Small intestine (tissue), 7 donors: ENCODE measurements around the gene TRAPPC12. TPM values are rescaled to one million over a fixed set of nuclear protein-coding genes. Genes with fewer than 3 reads are reported as not detected.
"Not testable (repeated sequence)": the region's sequence is repeated elsewhere in the genome, so short reads cannot be mapped to it uniquely, and the experiment has no call there.

ENCODE experiments used
- DNase-seq, 2 donors: peaks; one replicate each; pipeline versions ENCODE4 v3.0.0 to v3.0.0-alpha.2; 2013
- FAIRE-seq: peaks from 2 replicates; lab custom pipeline; 2012; peaks lifted over from hg19 to GRCh38; lab: Jason Lieb, UNC
- H3K27ac ChIP-seq, 3 donors: one replicate each; pipeline ENCODE4 v1.5.1; 2013; ENCODE audit warnings: low read length in 2 of 3, mild to moderate bottlenecking in 2 of 3, control low read depth in 1 of 3, inconsistent platforms in 1 of 3, low read depth in 1 of 3, moderate library complexity in 1 of 3
- H3K27me3 ChIP-seq, 3 donors: one replicate each; pipeline ENCODE4 v1.6.1; 2013; ENCODE audit warnings: low read length in 3 of 3, inconsistent platforms in 1 of 3; ENCODE audit not compliant: control insufficient read depth in 3 of 3, insufficient read depth in 3 of 3
- H3K36me3 ChIP-seq, 3 donors: one replicate each; pipeline ENCODE4 v1.6.1; 2013; ENCODE audit warnings: low read length in 3 of 3, inconsistent platforms in 1 of 3, low read depth in 1 of 3, mild to moderate bottlenecking in 1 of 3, moderate library complexity in 1 of 3; ENCODE audit not compliant: control insufficient read depth in 3 of 3, insufficient read depth in 2 of 3
- H3K4me1 ChIP-seq, 3 donors: one replicate each; pipeline ENCODE4 v1.6.1; 2013; ENCODE audit warnings: low read length in 2 of 3, inconsistent platforms in 1 of 3, low read depth in 1 of 3, mild to moderate bottlenecking in 1 of 3, moderate library complexity in 1 of 3; ENCODE audit not compliant: control insufficient read depth in 3 of 3, insufficient read depth in 2 of 3
- H3K4me3 ChIP-seq, 3 donors: one replicate each; pipeline ENCODE4 v1.5.1; 2013; ENCODE audit warnings: low read length in 3 of 3, control low read depth in 1 of 3, inconsistent platforms in 1 of 3, low read depth in 1 of 3, mild to moderate bottlenecking in 1 of 3, moderate library complexity in 1 of 3
- H3K9me3 ChIP-seq, 2 donors: one replicate each; pipeline ENCODE4 v1.6.1; 2013; ENCODE audit warnings: low read depth in 1 of 2, low read length in 1 of 2; ENCODE audit not compliant: control insufficient read depth in 2 of 2, insufficient read depth in 1 of 2
- WGBS, 3 donors: extraction: QIAGEN DNeasy Blood & Tissue Kit; methylation state at CpG; one replicate each; pipeline ENCODE4 v1.1.7; 2013; 5-methylcytosine and 5-hydroxymethylcytosine counted together
- polyA plus RNA-seq, 4 donors: library from polyadenylated mRNA; stranded (reverse) in 3 of 4; unstranded in 1 of 4; fragments of 200-250 nt in 3 of 4; fragments of 120-200 nt in 1 of 4; gene quantifications; one replicate each; pipeline versions ENCODE4 v1.2.1 to v1.2.3, GENCODE V29; 2013
- donor health status: healthy with polysubstance abuse.
- donor health status: control.
- donor health status: control.
- donor health status: Bipolar disorder and iron deficiency.
- donor health status: healthy.

Gene TRAPPC12
- polyA plus RNA-seq, 4 donors = 43.9 to 120 (median 87.9) TPM

- 77 to 85% (median 83%) methylated on average over 29 of the region's 29 CpGs for WGBS, 3 donors
- no peaks in the 10 kb centered on the region for H3K9me3 ChIP-seq
- peaks cover 4 to 16% (median 4%) of the 10 kb centered on the region in 3 donors for H3K36me3 ChIP-seq
- FAIRE-seq = no peak
- H3K4me1 ChIP-seq = peaks cover 0 to 5% (median 0%) of the 10 kb centered on the region in 3 donors
- no peak overlapping the region for H3K27ac ChIP-seq
- H3K4me3 ChIP-seq = no peak overlapping the region
- DNase-seq = no peak
- H3K27me3 ChIP-seq = no peaks in the 10 kb centered on the region
Observed at GRCh38 chr2:3492951-3493614, 113.6 kb downstream of the TRAPPC12 start.

- H3K4me3 ChIP-seq = peak overlapping the region in 1 of 3 donors; percentile 36
- H3K36me3 ChIP-seq = peaks cover 4 to 20% (median 7%) of the 10 kb centered on the region in 3 donors
- 40 to 59% (median 49%) methylated on average over 10 of the region's 10 CpGs for WGBS, 3 donors
- H3K27ac ChIP-seq = peak overlapping the region in 1 of 3 donors; percentile 50
- no peaks in the 10 kb centered on the region for H3K27me3 ChIP-seq
- no peak for FAIRE-seq
- DNase-seq = peak in 1 of 2 donors; percentile 76
- no peaks in the 10 kb centered on the region for H3K9me3 ChIP-seq
- peaks cover 0 to 5% (median 0%) of the 10 kb centered on the region in 3 donors for H3K4me1 ChIP-seq
Observed at GRCh38 chr2:3493615-3494007, 114.1 kb downstream of the TRAPPC12 start.

GRCh38 chr2:3494984-3495666, 115.6 kb downstream of the TRAPPC12 start:
- Histone ChIP-seq H3K27me3 (no peaks in the 10 kb centered on the region), H3K36me3 (peaks cover 6 to 30% (median 15%) of the 10 kb centered on the region in 3 donors), H3K4me3 (no peak overlapping the region), H3K27ac (no peak overlapping the region), H3K9me3 (no peaks in the 10 kb centered on the region), H3K4me1 (no peaks in the 10 kb centered on the region)
- WGBS, 3 donors = 91 to 96% (median 95%) methylated on average over 13 of the region's 13 CpGs
- FAIRE-seq (no peak), DNase-seq (no peak)

GRCh38 chr2:3496708-3497080, 117.2 kb downstream of the TRAPPC12 start:
- not testable (repeated sequence) for H3K4me3 ChIP-seq, H3K27me3 ChIP-seq, H3K9me3 ChIP-seq, DNase-seq, FAIRE-seq, H3K4me1 ChIP-seq, H3K27ac ChIP-seq
- WGBS, 3 donors = 93 to 95% (median 95%) methylated on average over 15 of the region's 15 CpGs
- H3K36me3 ChIP-seq = peaks cover 10 to 42% (median 24%) of the 10 kb centered on the region in 3 donors

- no peaks in the 10 kb centered on the region for H3K4me1 ChIP-seq
- H3K4me3 ChIP-seq = no peak overlapping the region
- DNase-seq (no peak), FAIRE-seq (no peak)
- H3K27me3 ChIP-seq = no peaks in the 10 kb centered on the region
- no peak overlapping the region for H3K27ac ChIP-seq
- WGBS, 3 donors = 93 to 96% (median 95%) methylated on average over 18 of the region's 18 CpGs
- peaks cover 10 to 51% (median 24%) of the 10 kb centered on the region in 3 donors for H3K36me3 ChIP-seq
- H3K9me3 ChIP-seq = no peaks in the 10 kb centered on the region
Observed at GRCh38 chr2:3498783-3499394, 119.4 kb downstream of the TRAPPC12 start.

GRCh38 chr2:3500326-3500899, 120.9 kb downstream of the TRAPPC12 start:
- Histone ChIP-seq H3K4me3 (no peak overlapping the region), H3K36me3 (peaks cover 13 to 51% (median 38%) of the 10 kb centered on the region in 3 donors), H3K4me1 (no peaks in the 10 kb centered on the region), H3K27me3 (no peaks in the 10 kb centered on the region), H3K9me3 (no peaks in the 10 kb centered on the region), H3K27ac (no peak overlapping the region)
- DNase-seq = no peak
- FAIRE-seq = no peak
- 89 to 94% (median 93%) methylated on average over 32 to 34 of the region's 34 CpGs for WGBS, 3 donors

GRCh38 chr2:3503046-3503445, 123.6 kb downstream of the TRAPPC12 start:
- H3K36me3 ChIP-seq = peaks cover 10 to 45% (median 35%) of the 10 kb centered on the region in 3 donors
- no peaks in the 10 kb centered on the region for H3K27me3 ChIP-seq
- 91 to 98% (median 94%) methylated on average over 14 of the region's 14 CpGs for WGBS, 3 donors
- no peak overlapping the region for H3K4me3 ChIP-seq
- H3K4me1 ChIP-seq = no peaks in the 10 kb centered on the region
- no peak for DNase-seq
- no peaks in the 10 kb centered on the region for H3K9me3 ChIP-seq
- no peak for FAIRE-seq
- H3K27ac ChIP-seq = no peak overlapping the region

GRCh38 chr2:3503483-3503882, 124.0 kb downstream of the TRAPPC12 start:
- Histone ChIP-seq H3K9me3 (peaks cover 0 to 1% of the 10 kb centered on the region in 2 donors), H3K27me3 (no peaks in the 10 kb centered on the region), H3K4me3 (no peak overlapping the region), H3K36me3 (peaks cover 10 to 43% (median 32%) of the 10 kb centered on the region in 3 donors), H3K4me1 (no peaks in the 10 kb centered on the region), H3K27ac (no peak overlapping the region)
- DNase-seq (no peak), FAIRE-seq (no peak)
- WGBS, 3 donors = 82 to 95% (median 95%) methylated on average over 13 of the region's 13 CpGs
